EL (cell line): Measurements from ENCODE around the gene SDHAF4.
A peak's percentile ranks its signal among the peaks of the same experiment; 100 is the strongest.
"Not testable (repeated sequence)": the region's sequence is repeated elsewhere in the genome, so short reads cannot be mapped to it uniquely, and the experiment has no call there.

ENCODE experiments used
- DNase-seq: peaks from one replicate; pipeline ENCODE4 v3.0.0-alpha.2; 2016

SDHAF4 gene

GRCh38 chr6:70566751-70567382 lies at the start of gene SDHAF4:
TSS of gene SDHAF4 (plus strand) at chr6:70566930. CDS start at chr6:70566941, 11 bp downstream.
- DNase-seq, result peak; percentile 90

GRCh38 chr6:70518723-70519122 lies 48.0 kb upstream of the SDHAF4 start:
- DNase-seq, result no peak

- DNase-seq, result no peak
Observed at GRCh38 chr6:70520575-70520974, 46.2 kb upstream of the SDHAF4 start.

GRCh38 chr6:70524721-70525286 lies 41.9 kb upstream of the SDHAF4 start:
- no peak for DNase-seq

- peak; percentile 17 for DNase-seq
Observed at GRCh38 chr6:70527071-70527737, 39.5 kb upstream of the SDHAF4 start.

- DNase-seq, result no peak
Observed at GRCh38 chr6:70530023-70530422, 36.7 kb upstream of the SDHAF4 start.

- no peak for DNase-seq
Observed at GRCh38 chr6:70531133-70531532, 35.6 kb upstream of the SDHAF4 start.

- no peak for DNase-seq
Observed at GRCh38 chr6:70537266-70537665, 29.5 kb upstream of the SDHAF4 start.

- DNase-seq, result no peak
Observed at GRCh38 chr6:70538376-70538775, 28.4 kb upstream of the SDHAF4 start.

GRCh38 chr6:70547313-70547712 lies 19.4 kb upstream of the SDHAF4 start:
- DNase-seq, result peak; percentile 8

GRCh38 chr6:70547905-70548304 lies 18.8 kb upstream of the SDHAF4 start:
- DNase-seq, result no peak

- DNase-seq, result peak; percentile 32
Observed at GRCh38 chr6:70549327-70549726, 17.4 kb upstream of the SDHAF4 start.

- DNase-seq, result no peak
Observed at GRCh38 chr6:70551566-70551965, 15.2 kb upstream of the SDHAF4 start.

GRCh38 chr6:70552286-70552940 lies 14.3 kb upstream of the SDHAF4 start:
- DNase-seq, result not testable (repeated sequence)

- no peak for DNase-seq
Observed at GRCh38 chr6:70552974-70553373, 13.8 kb upstream of the SDHAF4 start.

GRCh38 chr6:70557998-70558397 lies 8.7 kb upstream of the SDHAF4 start:
- no peak for DNase-seq

GRCh38 chr6:70562401-70562800 lies 4.3 kb upstream of the SDHAF4 start:
- not testable (repeated sequence) for DNase-seq

- DNase-seq, result no peak
Observed at GRCh38 chr6:70563530-70563929, 3.2 kb upstream of the SDHAF4 start.

GRCh38 chr6:70574643-70575042 lies 7.9 kb downstream of the SDHAF4 start:
- no peak for DNase-seq

- DNase-seq, result no peak
Observed at GRCh38 chr6:70575899-70576495, 9.3 kb downstream of the SDHAF4 start.

GRCh38 chr6:70586114-70586513 lies 19.4 kb downstream of the SDHAF4 start:
- DNase-seq, result no peak

GRCh38 chr6:70590400-70590799 lies 23.7 kb downstream of the SDHAF4 start:
- no peak for DNase-seq

GRCh38 chr6:70592391-70593117 lies 25.8 kb downstream of the SDHAF4 start:
- DNase-seq, result no peak
